Measurements from ENCODE around the gene SLC35G2. TPM values are rescaled to one million over a fixed set of nuclear protein-coding genes. Genes with fewer than 3 reads are reported as not detected.

The SLC35G2 gene
- polyA plus RNA-seq, 1 donor (not counting 4 experiments of a cell fraction or from before 2014, with no cell fraction given), result 1.9 TPM

GRCh38 chr3:136844724-136845123, 25.8 kb downstream of the SLC35G2 start:
- H4K20me1 ChIP-seq (ENCODE audit: control insufficient read depth, extremely low read depth, insufficient read depth, low read length), result no peaks in the 10 kb centered on the region
- DNase-seq (ENCODE audit: low read depth, low spot score) (no peak), FAIRE-seq (no peak)
- H3K4me1 ChIP-seq (ENCODE audit: control insufficient read depth, extremely low read depth, insufficient read depth, low read length), result no peaks in the 10 kb centered on the region
- no peak overlapping the region for H3K4me2 ChIP-seq (ENCODE audit: control insufficient read depth, extremely low read depth, insufficient read depth, low read depth, low read length)
- H3K27ac ChIP-seq (ENCODE audit: control insufficient read depth, insufficient read depth, low read length), result no peak overlapping the region
- H3K79me2 ChIP-seq (ENCODE audit: control insufficient read depth, insufficient read depth, low read length), result no peaks in the 10 kb centered on the region
- no peaks in the 10 kb centered on the region for H3K27me3 ChIP-seq (ENCODE audit: control insufficient read depth, extremely low read depth, insufficient read depth, low read length)
- H3K9ac ChIP-seq (ENCODE audit: control insufficient read depth, extremely low read depth, insufficient read depth, low read length), result no peak overlapping the region
- dilution Hi-C loops (cut with MboI; ENCODE audit: extremely low pct_ligation_motif_present, low sequenced_read_pairs), result no loop called here
- H2AFZ ChIP-seq (ENCODE audit: control insufficient read depth, low read length), result no peak overlapping the region
- no peaks in the 10 kb centered on the region for H3K9me1 ChIP-seq (ENCODE audit: control insufficient read depth, extremely low read depth, insufficient read depth, low read length)
- H3K4me3 ChIP-seq (ENCODE audit: control insufficient read depth in 2 of 3, extremely low read depth in 1 of 3, insufficient read depth in 2 of 3, low read depth in 1 of 3, low read length in 3 of 3), result no peak overlapping the region
- peaks cover 0 to 2% of the 10 kb centered on the region in 2 experiments for H3K36me3 ChIP-seq (ENCODE audit: control insufficient read depth in 2 of 2, extremely low read depth in 1 of 2, insufficient read depth in 2 of 2, low read length in 2 of 2)
- H3K9me3 ChIP-seq (ENCODE audit: control insufficient read depth, low read depth, low read length), result no peaks in the 10 kb centered on the region
- TF ChIP-seq CTCF (optimal IDR thresholded peaks at IDR 0.05 in 1 of 3, IDR thresholded peaks at IDR 0.05 in 1 of 3, conservative IDR thresholded peaks at IDR 0.05 in 1 of 3; ENCODE audit: extremely low read depth in 1 of 3, insufficient read depth in 2 of 3, low read length in 3 of 3) (no peak), EZH2 (IDR thresholded peaks at IDR 0.05; ENCODE audit: low read length) (no peak)

GRCh38 chr3:136852180-136852579, 33.3 kb downstream of the SLC35G2 start:
- H3K36me3 ChIP-seq (ENCODE audit: control insufficient read depth in 2 of 2, extremely low read depth in 1 of 2, insufficient read depth in 2 of 2, low read length in 2 of 2), result no peaks in the 10 kb centered on the region
- H3K27ac ChIP-seq (ENCODE audit: control insufficient read depth, insufficient read depth, low read length), result no peak overlapping the region
- no peak overlapping the region for H2AFZ ChIP-seq (ENCODE audit: control insufficient read depth, low read length)
- no peaks in the 10 kb centered on the region for H3K79me2 ChIP-seq (ENCODE audit: control insufficient read depth, insufficient read depth, low read length)
- dilution Hi-C loops (cut with MboI; ENCODE audit: extremely low pct_ligation_motif_present, low sequenced_read_pairs), result no loop called here
- H3K4me2 ChIP-seq (ENCODE audit: control insufficient read depth, extremely low read depth, insufficient read depth, low read depth, low read length), result no peak overlapping the region
- H3K4me3 ChIP-seq (ENCODE audit: control insufficient read depth in 2 of 3, extremely low read depth in 1 of 3, insufficient read depth in 2 of 3, low read depth in 1 of 3, low read length in 3 of 3), result no peak overlapping the region
- DNase-seq (ENCODE audit: low read depth, low spot score) (no peak), FAIRE-seq (no peak)
- H3K9me1 ChIP-seq (ENCODE audit: control insufficient read depth, extremely low read depth, insufficient read depth, low read length), result no peaks in the 10 kb centered on the region
- no peaks in the 10 kb centered on the region for H3K4me1 ChIP-seq (ENCODE audit: control insufficient read depth, extremely low read depth, insufficient read depth, low read length)
- no peak for TF ChIP-seq CTCF (optimal IDR thresholded peaks at IDR 0.05 in 1 of 3, IDR thresholded peaks at IDR 0.05 in 1 of 3, conservative IDR thresholded peaks at IDR 0.05 in 1 of 3; ENCODE audit: extremely low read depth in 1 of 3, insufficient read depth in 2 of 3, low read length in 3 of 3)
- TF ChIP-seq EZH2 (IDR thresholded peaks at IDR 0.05; ENCODE audit: low read length), result no peak
- H3K9me3 ChIP-seq (ENCODE audit: control insufficient read depth, low read depth, low read length), result no peaks in the 10 kb centered on the region
- no peak overlapping the region for H3K9ac ChIP-seq (ENCODE audit: control insufficient read depth, extremely low read depth, insufficient read depth, low read length)
- H3K27me3 ChIP-seq (ENCODE audit: control insufficient read depth, extremely low read depth, insufficient read depth, low read length), result no peaks in the 10 kb centered on the region
- H4K20me1 ChIP-seq (ENCODE audit: control insufficient read depth, extremely low read depth, insufficient read depth, low read length), result no peaks in the 10 kb centered on the region
